ENCODE measurements around the gene TOMM5. TPM values are rescaled to one million over a fixed set of nuclear protein-coding genes. Genes with fewer than 3 reads are reported as not detected.

The TOMM5 gene
- polyA plus RNA-seq, 1 of the 3 experiments (the other 2 are of a cell fraction): 255 TPM

DNA sequence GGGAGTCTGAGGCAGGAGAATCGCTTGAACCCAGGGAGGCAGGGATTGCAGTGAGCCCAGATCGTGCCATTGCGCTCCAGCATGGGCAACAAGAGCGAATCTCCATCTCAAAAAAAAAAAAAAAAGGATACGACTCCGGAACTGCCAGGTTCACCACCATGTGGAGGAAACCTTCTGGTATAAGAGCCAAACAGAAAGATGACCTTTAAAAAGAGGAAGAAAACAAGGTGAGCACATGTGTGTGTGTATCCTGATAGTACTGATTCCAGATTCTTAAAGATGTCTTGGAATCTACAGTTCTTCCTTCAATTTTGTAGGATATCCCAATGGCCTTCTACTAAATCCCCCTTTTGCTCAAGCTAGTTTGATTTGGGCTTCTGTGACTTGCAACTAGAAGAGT, 49.9 kb downstream of the TOMM5 start (continued):
- no peak for TF ChIP-seq IRF3 (IDR thresholded peaks at IDR 0.05; ENCODE audit: low read depth, low read length)
- no peak for TF ChIP-seq TEAD4 (IDR thresholded peaks at IDR 0.05; ENCODE audit: borderline replicate concordance, insufficient read depth)

DNA sequence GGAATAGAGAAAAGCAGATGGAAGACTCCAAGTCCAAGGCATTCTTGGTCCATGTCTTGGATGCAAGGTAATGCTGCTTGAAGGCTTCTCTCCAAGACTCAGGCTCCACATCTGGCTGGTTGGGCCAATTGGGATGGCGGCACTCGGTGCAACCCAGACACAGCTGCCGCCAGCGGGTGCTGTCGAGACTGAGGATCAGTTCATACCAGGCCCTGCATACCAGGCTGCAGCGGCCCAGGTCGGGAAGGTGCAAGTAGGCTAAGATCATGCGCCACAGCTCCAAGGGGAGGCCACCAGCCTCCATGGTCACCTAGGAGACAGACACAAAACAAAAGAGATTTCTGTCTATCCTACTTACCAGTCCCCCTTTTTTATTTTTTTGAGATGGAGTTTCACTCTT, 50.9 kb downstream of the TOMM5 start:
- TF ChIP-seq POLR2AphosphoS5 (IDR thresholded peaks at IDR 0.05; ENCODE audit: low read depth, low read length) (no peak), RAD21 (IDR thresholded peaks at IDR 0.05; ENCODE audit: low read length) (no peak), GABPA (IDR thresholded peaks at IDR 0.05; ENCODE audit: low read depth) (no peak), RXRA (IDR thresholded peaks at IDR 0.05; ENCODE audit: borderline replicate concordance, low read depth) (no peak)
- H3K27ac ChIP-seq (ENCODE audit: low read depth in 2 of 2, low read length in 1 of 2): no peak overlapping the region
- ChIA-PET POLR2A (no interaction called here), CTCF (no interaction called here)
- H3K9me2 ChIP-seq: no peaks in the 10 kb centered on the region
- no peak overlapping the region for H3K4me2 ChIP-seq
- no peaks in the 10 kb centered on the region for H3K9me3 ChIP-seq
- no peak overlapping the region for H2AFZ ChIP-seq (ENCODE audit: low read depth)
- no peak overlapping the region for H3K9ac ChIP-seq
- no peaks in the 10 kb centered on the region for H4K20me1 ChIP-seq (ENCODE audit: insufficient read depth)
- DNase-seq: no peak
- H3K4me1 ChIP-seq (ENCODE audit: control insufficient read depth in 1 of 2, insufficient read depth in 2 of 2, low read depth in 1 of 2, low read length in 1 of 2): no peaks in the 10 kb centered on the region
- no peak overlapping the region for H3K4me3 ChIP-seq (ENCODE audit: low read depth in 2 of 2, low read length in 1 of 2)
- no peaks in the 10 kb centered on the region for H3K27me3 ChIP-seq (ENCODE audit: insufficient read depth)
- H3K79me2 ChIP-seq (ENCODE audit: insufficient read depth): no peaks in the 10 kb centered on the region
- H3F3A ChIP-seq (replicated peaks; ENCODE audit: insufficient read depth): no peaks in the 10 kb centered on the region
- 100% methylated on average over 2 of the region's 8 CpGs for WGBS (ENCODE audit: low lambda C conversion rate)
- H3K36me3 ChIP-seq (replicated peaks in 1 of 2; ENCODE audit: control insufficient read depth in 1 of 2, insufficient read depth in 2 of 2, low read length in 1 of 2): peaks cover 6 to 17% of the 10 kb centered on the region in 2 experiments

DNA sequence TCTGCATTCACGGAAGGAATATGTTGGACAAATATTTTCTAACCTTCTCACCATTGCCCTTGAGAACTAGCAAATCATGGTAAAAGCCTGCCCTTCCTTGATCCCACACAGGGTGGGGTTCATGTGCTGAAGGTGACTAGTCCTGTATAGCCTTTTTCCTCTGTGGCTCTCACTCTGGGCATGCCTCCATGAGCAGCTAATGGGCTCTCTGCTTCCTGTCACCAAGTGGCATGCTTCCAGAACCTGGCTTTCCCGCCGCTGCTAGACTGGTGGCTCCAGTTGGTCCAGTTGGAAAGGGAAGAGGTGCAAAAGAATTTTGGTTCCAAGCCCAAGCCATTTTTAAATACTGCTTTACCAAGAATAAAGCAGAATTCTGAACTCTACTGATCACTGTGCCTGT, 51.8 kb downstream of the TOMM5 start:
- Histone ChIP-seq H3K9me2 (no peaks in the 10 kb centered on the region), H3K4me3 (ENCODE audit: low read depth in 2 of 2, low read length in 1 of 2) (no peak overlapping the region), H3F3A (replicated peaks; ENCODE audit: insufficient read depth) (no peaks in the 10 kb centered on the region), H4K20me1 (ENCODE audit: insufficient read depth) (no peaks in the 10 kb centered on the region), H3K36me3 (replicated peaks in 1 of 2; ENCODE audit: control insufficient read depth in 1 of 2, insufficient read depth in 2 of 2, low read length in 1 of 2) (peaks cover 8 to 25% of the 10 kb centered on the region in 2 experiments), H3K9ac (no peak overlapping the region), H3K4me1 (ENCODE audit: control insufficient read depth in 1 of 2, insufficient read depth in 2 of 2, low read depth in 1 of 2, low read length in 1 of 2) (no peaks in the 10 kb centered on the region), H2AFZ (ENCODE audit: low read depth) (no peak overlapping the region), H3K27me3 (ENCODE audit: insufficient read depth) (no peaks in the 10 kb centered on the region), H3K9me3 (no peaks in the 10 kb centered on the region), H3K27ac (ENCODE audit: low read depth in 2 of 2, low read length in 1 of 2) (no peak overlapping the region), H3K79me2 (ENCODE audit: insufficient read depth) (no peaks in the 10 kb centered on the region), H3K4me2 (no peak overlapping the region)
- DNase-seq: no peak
- WGBS (ENCODE audit: low lambda C conversion rate): 94% methylated on average over 3 of the region's 3 CpGs
- TF ChIP-seq USF1 (IDR thresholded peaks at IDR 0.05; ENCODE audit: borderline replicate concordance, low read depth): no peak
- TF ChIP-seq ELF1 (IDR thresholded peaks at IDR 0.05): no peak
- no peak for TF ChIP-seq EP300 (IDR thresholded peaks at IDR 0.05; ENCODE audit: borderline replicate concordance in 1 of 2, low read depth in 1 of 2, low read length in 1 of 2)
- no peak for TF ChIP-seq PBX3 (IDR thresholded peaks at IDR 0.05)
- no peak for TF ChIP-seq RFX5 (IDR thresholded peaks at IDR 0.05; ENCODE audit: low read length)
- TF ChIP-seq RXRA (IDR thresholded peaks at IDR 0.05; ENCODE audit: borderline replicate concordance, low read depth): no peak
- ChIA-PET POLR2A (no interaction called here), CTCF (no interaction called here)
